K562 (cell line): ENCODE results near the gene FSD1L. TPM values are rescaled to one million over a fixed set of nuclear protein-coding genes. Genes with fewer than 3 reads are reported as not detected.

Experiments used
- CCAR2 ChIP-seq: fragments of 200-400 bp; formaldehyde crosslinking; IDR thresholded peaks from 2 replicates; pipeline ENCODE4 v1.6.1; 2017; ENCODE audit warnings: mild to moderate bottlenecking, low read depth, low read length
- ELF2 ChIP-seq: fragments of 250-450 bp; sonication (Bioruptor Pico); IDR thresholded peaks from 2 replicates; pipeline ENCODE4 v1.5.0; 2021; ENCODE audit warnings: mild to moderate bottlenecking
- HNRNPLL ChIP-seq: fragments of 200-400 bp; formaldehyde crosslinking; IDR thresholded peaks from 2 replicates; pipeline ENCODE4 v1.6.1; 2017; ENCODE audit warnings: low read length, low read depth, mild to moderate bottlenecking; ENCODE audit not compliant: poor library complexity, severe bottlenecking
- MYC ChIP-seq, 2 experiments: fragments of 250-450 bp in 1 of 2; sonication (Bioruptor Pico) in 1 of 2; IDR thresholded peaks; 2 replicates each; pipeline versions ENCODE4 v1.5.1 to v1.6.1; 2012 to 2021; ENCODE audit warnings: low read depth in 2 of 2, borderline replicate concordance in 1 of 2, improper control_type of control experiment in 1 of 2, low read length in 1 of 2, mild to moderate bottlenecking in 1 of 2, moderate library complexity in 1 of 2
- NR1H2 ChIP-seq: sonication (generic); formaldehyde crosslinking; IDR thresholded peaks from 2 replicates; pipeline ENCODE4 v1.4.0; 2020; ENCODE audit warnings: mild to moderate bottlenecking, missing genetic modification reagents
- NR2C2 ChIP-seq, 2 experiments: fragments of 200-800 bp in 1 of 2; sonication (Bioruptor generic) in 1 of 2; sonication (generic) in 1 of 2; formaldehyde crosslinking in 1 of 2; IDR thresholded peaks; 2 replicates each; pipeline versions ENCODE4 v1.6.1 to v1.8.0; 2016 to 2022; ENCODE audit warnings: mild to moderate bottlenecking in 1 of 2, missing compliant biosample characterization in 1 of 2, missing genetic modification characterization in 1 of 2, missing genetic modification reagents in 1 of 2
- PHF8 ChIP-seq: fragments of 200-600 bp; sonication (generic); IDR thresholded peaks from 2 replicates; pipeline ENCODE4 v1.6.1; 2012; ENCODE audit warnings: mixed run types, mild to moderate bottlenecking, inconsistent platforms, low read length, moderate library complexity, borderline replicate concordance
- PTTG1 ChIP-seq: fragments of 450-650 bp; IDR thresholded peaks from 2 replicates; pipeline ENCODE4 v1.6.1; 2016; ENCODE audit warnings: low read depth, mild to moderate bottlenecking, missing genetic modification characterization, missing compliant biosample characterization
- RBBP5 ChIP-seq: fragments of 200-600 bp; sonication (generic); IDR thresholded peaks from 2 replicates; pipeline ENCODE4 v1.6.1; 2012; ENCODE audit warnings: borderline replicate concordance, mild to moderate bottlenecking, low read length, control low read depth, inconsistent platforms; ENCODE audit not compliant: insufficient read depth, poor library complexity, severe bottlenecking
- RFX1 ChIP-seq: fragments of 450-650 bp; IDR thresholded peaks from 2 replicates; pipeline ENCODE4 v1.6.1; 2016; ENCODE audit warnings: mild to moderate bottlenecking, moderate library complexity
- SIN3A ChIP-seq, 2 experiments: fragments of 150-350 bp in 1 of 2; IDR thresholded peaks; 2 replicates each; pipeline ENCODE4 v1.6.1; 2011 to 2016; ENCODE audit warnings: borderline replicate concordance in 2 of 2, low read depth in 2 of 2, low read length in 2 of 2, mild to moderate bottlenecking in 2 of 2, moderate library complexity in 2 of 2; ENCODE audit not compliant: control insufficient read depth in 1 of 2
- SMAD4 ChIP-seq: fragments of 250-450 bp; sonication (Bioruptor Pico); conservative IDR thresholded peaks from 2 replicates; pipeline ENCODE4 v1.8.0; 2021; ENCODE audit warnings: inconsistent platforms, mild to moderate bottlenecking, moderate library complexity
- TEAD4 ChIP-seq, 2 experiments: sonication (generic) in 1 of 2; formaldehyde crosslinking in 1 of 2; IDR thresholded peaks; 2 replicates each; pipeline versions ENCODE4 v1.6.1 to v1.8.0; 2012 to 2022; ENCODE audit warnings: borderline replicate concordance in 1 of 2, inconsistent platforms in 1 of 2, low read length in 1 of 2, mild to moderate bottlenecking in 1 of 2, missing genetic modification reagents in 1 of 2
- polyA plus RNA-seq, 8 experiments: library from polyadenylated mRNA; depleted of rRNA in 4 of 8; stranded (reverse) in 5 of 8; unstranded in 3 of 8; fragments of >200 nt; fragmentation: Nextera tagmentation in 2 of 8; fragmentation: Illumina TruSeq in 1 of 8; extraction: Ambion mirVana in 2 of 8; extraction: Trizol in 1 of 8; gene quantifications; 2 replicates each; pipeline versions ENCODE4 v1.2.1 to v1.2.3, GENCODE V29; 2011 to 2014; ENCODE audit warnings: inconsistent platforms in 1 of 8, missing spikeins in 1 of 8
- total RNA-seq, 7 experiments: library from RNA; depleted of rRNA in 6 of 7; stranded (reverse); fragments of >200 nt in 6 of 7; fragmentation: Illumina TruSeq in 2 of 7; extraction: Trizol in 2 of 7; gene quantifications; 2 replicates each; pipeline versions ENCODE4 v1.2.1 to v1.2.3, GENCODE V29; 2011 to 2021; ENCODE audit warnings: low replicate concordance in 1 of 7
- TF ChIP-seq, protein P1 (sequence below): fragments of 250-450 bp; sonication (Bioruptor Pico); IDR thresholded peaks from 2 replicates; pipeline ENCODE4 v1.4.0; 2020; ENCODE audit warnings: mild to moderate bottlenecking
- TF ChIP-seq, protein P2 (sequence below): fragments of 450-650 bp; formaldehyde crosslinking; IDR thresholded peaks from 2 replicates; pipeline ENCODE4 v1.4.0; 2020; ENCODE audit warnings: mild to moderate bottlenecking, mixed read lengths
- TF ChIP-seq, protein P3 (sequence below): fragments of 250-450 bp; sonication (Bioruptor Pico); IDR thresholded peaks from 2 replicates; pipeline ENCODE4 v1.8.0; 2021; ENCODE audit warnings: moderate library complexity, mild to moderate bottlenecking, inconsistent platforms
- TF ChIP-seq, protein P4 (sequence below): sonication (generic); formaldehyde crosslinking; IDR thresholded peaks from 2 replicates; pipeline ENCODE4 v1.8.0; 2022; ENCODE audit warnings: mild to moderate bottlenecking, missing genetic modification reagents

The FSD1L gene
- total and polyA plus RNA-seq, 9 of the 15 experiments (the other 6 are each of a cell fraction or from before 2014, with no cell fraction given), result 0.95 to 4.2 (median 2.1) TPM

DNA sequence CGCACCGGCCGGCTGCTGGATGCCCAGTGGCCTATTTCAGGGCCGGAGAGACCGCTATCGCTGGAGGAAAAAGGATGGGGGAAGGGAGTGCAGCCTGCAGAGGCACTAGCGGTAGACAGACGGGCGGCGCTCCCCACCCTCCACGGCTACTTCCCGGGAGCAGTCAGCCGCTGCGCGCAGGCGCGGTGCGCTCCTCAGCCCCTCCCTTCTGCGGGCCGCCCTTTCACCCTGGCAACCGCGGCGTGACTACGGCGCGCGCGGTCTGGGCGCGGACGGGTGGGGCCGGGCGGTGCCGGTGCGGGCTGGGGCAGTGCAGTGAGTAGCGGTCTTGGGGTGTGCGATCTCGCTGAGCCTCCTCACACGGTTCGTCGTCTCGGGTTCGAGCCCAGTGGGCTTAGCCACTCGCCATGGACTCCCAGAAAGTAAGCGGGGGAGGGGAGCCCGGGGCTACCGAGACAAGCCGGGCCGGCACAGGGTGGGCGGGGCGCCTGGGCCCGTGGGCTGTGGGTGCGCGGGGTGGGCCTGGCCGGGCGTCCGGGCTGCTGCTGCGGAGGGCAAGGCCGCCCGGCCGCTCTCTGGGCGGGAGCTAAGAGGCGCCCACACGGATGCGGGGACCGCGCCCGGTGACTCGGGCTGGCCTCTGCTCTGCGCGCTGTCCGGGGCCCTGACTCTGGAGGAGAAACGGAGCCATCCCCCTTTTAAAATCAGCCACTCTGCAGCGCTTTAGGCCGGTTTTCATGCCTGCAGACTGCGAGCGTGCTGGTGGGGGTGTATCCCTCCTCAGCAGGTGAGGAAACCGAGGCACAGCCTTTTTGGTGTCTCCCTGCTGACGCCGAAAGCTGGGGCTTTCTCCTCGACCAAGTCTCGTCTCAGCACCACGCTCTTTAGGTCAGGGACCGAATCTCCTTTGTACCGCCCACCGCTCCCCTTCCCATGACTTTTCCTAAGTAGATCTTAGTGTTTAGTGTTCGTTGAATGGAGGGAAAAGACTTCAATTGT lies at the start of gene FSD1L (continued):
- TF ChIP-seq SMAD4 (CRISPR knock-in tag) (peak; percentile 81), PTTG1 (tag) (no peak), TEAD4 (IDR thresholded peaks at IDR 0.05; ENCODE audit: low read length) (no peak), TEAD4 (CRISPR knock-in tag; IDR thresholded peaks at IDR 0.05; ENCODE audit: borderline replicate concordance) (0 out of 2 replicates have a peak, but pooled peaks have one; percentile 32), PHF8 (peak; percentile 71; the same call in 1 of the 2 replicates), CCAR2 (no peak), HNRNPLL (peak; percentile 76), RBBP5 (peak; percentile 81), NR1H2 (no peak), MYC (IDR thresholded peaks at IDR 0.05; ENCODE audit: low read depth, low read length) (peak; percentile 55; the same call in 1 of the 2 replicates), MYC (CRISPR knock-in tag; IDR thresholded peaks at IDR 0.05; ENCODE audit: borderline replicate concordance, low read depth) (no peak), NR2C2 (CRISPR knock-in tag; IDR thresholded peaks at IDR 0.05) (peak; percentile 88), NR2C2 (tag; IDR thresholded peaks at IDR 0.05) (peak; percentile 98), SIN3A (IDR thresholded peaks at IDR 0.05; ENCODE audit: borderline replicate concordance in 2 of 2, control insufficient read depth in 1 of 2, low read depth in 2 of 2, low read length in 2 of 2) (peak; percentile 66 to 81; a peak in 2 of 4 replicates), RFX1 (peak; percentile 89), ELF2 (CRISPR knock-in tag) (peak; percentile 48; the same call in 1 of the 2 replicates)
- TF ChIP-seq, protein P1, sequence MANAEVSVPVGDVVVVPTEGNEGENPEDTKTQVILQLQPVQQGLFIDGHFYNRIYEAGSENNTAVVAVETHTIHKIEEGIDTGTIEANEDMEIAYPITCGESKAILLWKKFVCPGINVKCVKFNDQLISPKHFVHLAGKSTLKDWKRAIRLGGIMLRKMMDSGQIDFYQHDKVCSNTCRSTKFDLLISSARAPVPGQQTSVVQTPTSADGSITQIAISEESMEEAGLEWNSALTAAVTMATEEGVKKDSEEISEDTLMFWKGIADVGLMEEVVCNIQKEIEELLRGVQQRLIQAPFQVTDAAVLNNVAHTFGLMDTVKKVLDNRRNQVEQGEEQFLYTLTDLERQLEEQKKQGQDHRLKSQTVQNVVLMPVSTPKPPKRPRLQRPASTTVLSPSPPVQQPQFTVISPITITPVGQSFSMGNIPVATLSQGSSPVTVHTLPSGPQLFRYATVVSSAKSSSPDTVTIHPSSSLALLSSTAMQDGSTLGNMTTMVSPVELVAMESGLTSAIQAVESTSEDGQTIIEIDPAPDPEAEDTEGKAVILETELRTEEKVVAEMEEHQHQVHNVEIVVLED (CRISPR knock-in tag), result peak; percentile 82
- TF ChIP-seq, protein P2, sequence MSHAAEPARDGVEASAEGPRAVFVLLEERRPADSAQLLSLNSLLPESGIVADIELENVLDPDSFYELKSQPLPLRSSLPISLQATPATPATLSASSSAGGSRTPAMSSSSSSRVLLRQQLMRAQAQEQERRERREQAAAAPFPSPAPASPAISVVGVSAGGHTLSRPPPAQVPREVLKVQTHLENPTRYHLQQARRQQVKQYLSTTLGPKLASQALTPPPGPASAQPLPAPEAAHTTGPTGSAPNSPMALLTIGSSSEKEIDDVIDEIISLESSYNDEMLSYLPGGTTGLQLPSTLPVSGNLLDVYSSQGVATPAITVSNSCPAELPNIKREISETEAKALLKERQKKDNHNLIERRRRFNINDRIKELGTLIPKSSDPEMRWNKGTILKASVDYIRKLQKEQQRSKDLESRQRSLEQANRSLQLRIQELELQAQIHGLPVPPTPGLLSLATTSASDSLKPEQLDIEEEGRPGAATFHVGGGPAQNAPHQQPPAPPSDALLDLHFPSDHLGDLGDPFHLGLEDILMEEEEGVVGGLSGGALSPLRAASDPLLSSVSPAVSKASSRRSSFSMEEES, result no peak
- TF ChIP-seq, protein P3, sequence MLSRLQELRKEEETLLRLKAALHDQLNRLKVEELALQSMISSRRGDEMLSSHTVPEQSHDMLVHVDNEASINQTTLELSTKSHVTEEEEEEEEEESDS (CRISPR knock-in tag), result no peak
- TF ChIP-seq, protein P4, sequence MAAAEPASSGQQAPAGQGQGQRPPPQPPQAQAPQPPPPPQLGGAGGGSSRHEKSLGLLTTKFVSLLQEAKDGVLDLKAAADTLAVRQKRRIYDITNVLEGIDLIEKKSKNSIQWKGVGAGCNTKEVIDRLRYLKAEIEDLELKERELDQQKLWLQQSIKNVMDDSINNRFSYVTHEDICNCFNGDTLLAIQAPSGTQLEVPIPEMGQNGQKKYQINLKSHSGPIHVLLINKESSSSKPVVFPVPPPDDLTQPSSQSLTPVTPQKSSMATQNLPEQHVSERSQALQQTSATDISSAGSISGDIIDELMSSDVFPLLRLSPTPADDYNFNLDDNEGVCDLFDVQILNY (CRISPR knock-in tag), result no peak
